ENCODE data around the gene RAB3B.
"Not testable (repeated sequence)": the region's sequence is repeated elsewhere in the genome, so short reads cannot be mapped to it uniquely, and the experiment has no call there.

RAB3B gene

GRCh38 chr1:51990478-51990965 is at the start of gene RAB3B:
Gene RAB3B, minus strand, starts transcription at chr1:51990700. Its CDS starts 13,583 bp downstream, at chr1:51977117.
- peak; percentile 58 to 75 for DNase-seq

GRCh38 chr1:52037909-52038308 is 47.4 kb upstream of the RAB3B start:
- DNase-seq, result no peak

GRCh38 chr1:52037402-52037814 is 46.9 kb upstream of the RAB3B start:
- no peak for DNase-seq

GRCh38 chr1:52034050-52034384 is 43.5 kb upstream of the RAB3B start:
- DNase-seq, result no peak

DNA sequence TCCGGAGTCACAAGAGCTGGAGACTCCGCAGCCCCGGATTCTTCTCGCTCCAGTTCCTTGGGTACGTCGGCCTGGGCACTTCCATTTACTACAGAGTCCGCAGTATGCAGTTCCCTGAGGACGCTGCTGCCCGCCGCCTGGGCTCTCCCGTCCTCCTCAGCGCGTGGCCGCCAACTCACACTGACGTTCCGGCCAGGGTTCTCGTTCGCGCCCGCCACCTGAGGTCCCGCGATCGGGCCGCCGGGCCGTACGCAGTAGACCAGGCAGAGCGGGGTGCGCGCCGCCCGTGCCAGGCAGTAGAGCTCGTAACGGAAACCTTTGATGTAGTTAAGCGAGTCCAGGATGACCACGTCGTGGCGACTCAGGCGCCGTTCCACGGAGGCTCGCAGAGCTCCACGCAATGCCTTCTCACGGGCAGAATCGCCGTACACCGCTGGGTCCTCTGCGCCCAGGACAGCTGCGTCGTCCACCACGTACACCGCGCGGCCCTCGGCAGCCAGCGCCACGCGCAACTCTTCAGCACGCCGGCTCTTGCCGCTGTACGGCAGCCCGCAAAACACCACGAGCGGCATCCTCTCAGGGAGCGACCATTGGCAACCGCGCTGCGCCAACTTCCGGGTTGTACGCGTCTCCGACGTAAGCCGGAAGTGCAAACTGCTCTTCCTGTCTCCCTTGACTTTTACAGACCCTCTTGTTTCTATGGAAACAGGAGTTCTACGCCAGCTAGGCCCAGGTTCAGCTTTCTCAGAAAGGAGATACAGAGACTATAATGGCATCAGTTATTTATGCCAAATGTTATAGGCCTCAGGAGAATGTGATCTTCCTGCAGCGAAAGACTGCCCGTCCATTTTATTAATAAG is 42.9 kb upstream of the RAB3B start, which contains the start of gene KTI12:
KTI12 (minus strand) TSS at position 621 of the 860 bp plus-strand sequence; CDS start at position 572, 49 bp downstream.
- peak; percentile 90 to 91 for DNase-seq

DNA sequence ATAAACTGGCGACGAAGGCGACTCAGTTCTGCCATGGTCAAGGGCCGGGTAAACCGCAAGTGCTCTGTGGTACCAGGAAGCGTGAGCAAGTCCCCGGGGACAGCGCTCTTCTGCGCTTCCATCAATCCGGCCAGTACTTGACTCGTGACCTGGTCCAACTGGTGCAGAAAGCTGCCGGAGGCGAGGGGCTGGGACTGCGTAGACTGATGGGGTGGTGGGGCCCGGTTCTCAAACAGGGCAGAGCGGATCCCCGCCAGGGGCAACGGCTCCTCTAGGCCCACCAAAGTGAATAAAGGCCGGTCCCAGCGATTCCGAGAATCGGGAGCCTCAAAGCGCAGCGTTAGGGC is 42.3 kb upstream of the RAB3B start:
- peak in 1 of 2 donors; percentile 2 for DNase-seq

DNA sequence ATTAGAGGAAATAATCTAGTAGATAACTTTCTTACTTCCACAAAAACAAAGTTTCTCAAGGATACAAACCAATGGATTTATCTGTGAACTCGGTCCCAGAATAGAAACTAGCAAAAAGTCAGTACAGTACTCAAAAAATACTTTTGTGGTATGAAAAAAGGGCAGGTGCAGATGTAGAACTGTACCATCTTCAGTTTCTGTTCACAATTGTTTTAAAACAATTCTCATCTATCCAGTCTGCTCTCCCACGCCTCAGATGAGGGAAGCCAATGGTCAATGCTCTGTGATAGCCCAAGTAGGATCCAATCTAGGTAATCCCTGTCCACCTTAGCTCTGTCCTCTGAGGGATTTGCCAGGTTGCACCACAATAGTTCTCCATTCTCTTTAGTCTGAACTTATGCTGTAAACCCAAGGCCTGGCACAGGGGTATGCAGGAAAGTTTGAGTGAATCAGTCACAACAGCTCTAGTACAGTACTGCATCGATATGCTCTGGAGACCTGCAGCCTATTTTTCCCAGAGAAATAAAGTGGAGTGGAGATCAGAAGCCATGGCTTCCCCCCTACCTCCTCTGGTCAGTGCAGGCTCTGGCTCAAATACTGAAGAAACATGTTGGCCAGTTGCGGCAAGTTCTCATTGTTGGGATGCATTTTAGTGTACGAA is 41.8 kb upstream of the RAB3B start:
- DNase-seq, result no peak

DNA sequence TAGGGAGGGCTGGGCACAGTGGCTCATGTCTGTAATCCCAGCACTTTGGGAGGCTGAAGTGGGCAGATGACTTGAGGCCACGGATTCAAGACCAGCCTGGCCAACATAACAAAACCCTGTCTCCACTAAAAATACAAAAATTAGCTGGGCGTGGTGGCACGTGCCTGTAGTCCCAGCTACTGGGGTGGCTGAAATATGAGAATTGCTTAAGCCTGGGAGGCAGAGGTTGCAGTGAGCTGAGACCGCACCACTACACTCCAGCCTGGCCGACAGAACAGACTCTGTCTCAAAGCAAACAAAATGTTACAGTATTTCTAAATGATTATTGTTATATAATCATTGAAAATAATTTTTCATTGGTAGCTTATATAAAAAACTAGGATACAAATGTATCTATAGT is 38.3 kb upstream of the RAB3B start:
- DNase-seq, result not testable (repeated sequence)

DNA sequence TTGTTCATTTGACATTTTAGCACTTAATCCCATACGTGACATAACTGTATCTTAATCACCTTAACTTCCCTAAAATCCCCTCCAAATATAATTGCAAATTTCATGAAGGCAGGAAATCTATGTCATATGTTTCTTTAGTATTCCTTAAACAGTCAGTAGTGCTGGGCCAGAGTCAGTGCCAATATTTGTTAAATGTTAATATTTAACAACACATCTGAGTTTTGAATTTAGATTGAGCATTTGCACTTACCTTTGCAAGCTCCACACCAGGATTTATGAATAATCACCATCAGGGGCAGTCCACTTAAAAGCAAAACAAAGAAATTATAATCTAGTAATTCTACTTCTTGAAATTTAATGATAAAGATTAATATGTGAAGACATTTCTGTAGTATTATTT is 37.8 kb upstream of the RAB3B start:
- no peak for DNase-seq

DNA sequence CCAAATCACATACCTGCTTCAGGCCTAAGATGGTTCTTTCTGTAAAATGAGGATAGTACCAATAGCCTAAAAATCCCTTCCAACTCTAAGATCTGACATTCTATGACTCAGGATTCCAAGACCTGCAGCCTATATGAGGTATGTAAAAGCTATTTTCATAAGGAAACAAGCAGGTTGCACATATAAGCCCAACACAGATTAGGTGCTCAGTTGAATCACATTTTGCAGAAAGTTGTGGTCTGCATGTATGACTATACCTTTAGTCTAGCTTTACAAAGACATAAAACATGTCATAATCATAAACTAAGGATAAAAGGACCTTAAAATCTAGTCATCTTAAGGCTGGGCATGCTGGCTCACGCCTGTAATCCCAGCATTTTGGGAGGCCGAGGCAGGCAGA is 35.8 kb upstream of the RAB3B start:
- DNase-seq, result no peak

DNA sequence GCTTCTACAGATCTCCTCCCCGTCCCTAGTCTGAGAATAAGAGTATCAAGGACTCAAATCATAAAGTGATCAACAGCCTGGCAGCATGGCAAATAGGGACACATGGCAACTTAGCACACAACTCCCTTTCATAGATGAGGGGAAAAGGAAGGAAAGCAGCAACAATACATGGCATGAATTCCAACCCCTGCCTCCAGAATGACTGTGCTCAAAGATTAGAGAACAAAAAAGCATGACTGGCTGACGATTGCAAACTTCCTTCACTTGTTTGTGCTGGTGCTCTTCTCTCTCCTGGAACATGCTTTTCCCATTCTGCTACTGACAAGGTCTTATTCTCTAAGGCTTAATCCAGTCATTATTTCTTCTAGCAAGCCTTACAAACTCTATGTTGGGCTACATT is 31.6 kb upstream of the RAB3B start:
- no peak for DNase-seq

- DNase-seq, result no peak
Observed at GRCh38 chr1:52008071-52008809, 17.7 kb upstream of the RAB3B start.

- no peak for DNase-seq
Observed at GRCh38 chr1:52007215-52008002, 16.9 kb upstream of the RAB3B start.

GRCh38 chr1:52006081-52006553 is 15.6 kb upstream of the RAB3B start:
- not testable (repeated sequence) for DNase-seq

DNA sequence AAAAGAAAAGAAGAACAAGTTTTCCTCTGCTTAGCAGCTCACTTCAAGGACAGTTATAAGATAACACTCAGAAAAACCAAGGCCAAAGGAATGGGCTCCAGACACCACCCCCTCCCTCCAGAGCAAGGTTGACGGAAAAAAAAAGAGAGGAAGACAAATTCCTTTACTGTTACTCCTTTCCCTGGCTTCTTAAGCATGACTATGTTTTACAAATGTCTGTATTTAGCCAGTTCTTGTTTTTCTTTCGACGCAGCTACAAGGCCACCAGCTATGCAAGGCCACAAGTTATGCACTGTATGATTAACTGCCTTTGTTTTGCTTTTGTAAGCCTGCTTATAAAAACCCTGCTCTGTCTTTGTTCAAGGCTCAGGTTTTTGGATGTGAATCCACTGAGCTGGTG is 15.0 kb upstream of the RAB3B start:
- DNase-seq, result not testable (repeated sequence)

DNA sequence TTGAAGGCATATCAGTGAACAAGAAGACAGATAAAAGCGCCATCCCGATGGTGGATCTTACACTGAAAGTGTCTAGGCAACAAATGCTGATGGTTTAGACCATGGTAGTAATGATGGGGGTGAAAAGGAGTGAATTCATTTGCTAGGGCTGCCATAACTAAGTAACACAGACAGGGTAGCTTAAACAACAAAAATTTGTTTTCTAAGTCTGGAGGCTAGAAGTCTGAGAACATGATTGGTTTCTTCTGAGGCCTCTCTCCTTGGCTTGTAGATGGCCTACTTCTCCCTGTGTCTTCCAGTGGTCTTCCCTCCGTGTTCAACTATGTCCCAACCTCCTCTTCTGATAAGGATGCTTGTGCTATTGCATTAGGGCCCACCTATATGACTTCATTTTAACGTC is 13.4 kb upstream of the RAB3B start:
- no peak for DNase-seq

GRCh38 chr1:52002038-52002917 is 11.8 kb upstream of the RAB3B start:
- DNase-seq, result peak; percentile 49 to 80

DNA sequence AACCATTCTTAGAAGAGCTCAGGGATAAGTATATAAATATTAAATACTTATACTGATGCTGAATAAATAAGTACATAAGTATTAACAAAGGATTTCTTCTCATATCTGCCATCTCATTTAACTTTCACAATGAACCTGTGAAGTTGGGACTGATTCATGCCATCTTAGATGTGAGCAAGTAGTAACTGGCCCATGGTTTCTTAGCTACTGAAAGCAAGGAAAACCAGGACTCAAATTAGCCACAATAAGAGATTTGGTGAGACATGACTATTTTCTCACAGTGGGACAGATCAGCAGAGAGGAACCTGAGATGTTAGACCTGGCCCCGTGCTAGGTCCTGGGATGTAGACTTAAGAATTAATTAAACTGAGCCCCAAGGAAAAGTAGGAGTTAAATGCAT is 8.2 kb upstream of the RAB3B start:
- DNase-seq, result no peak

DNA sequence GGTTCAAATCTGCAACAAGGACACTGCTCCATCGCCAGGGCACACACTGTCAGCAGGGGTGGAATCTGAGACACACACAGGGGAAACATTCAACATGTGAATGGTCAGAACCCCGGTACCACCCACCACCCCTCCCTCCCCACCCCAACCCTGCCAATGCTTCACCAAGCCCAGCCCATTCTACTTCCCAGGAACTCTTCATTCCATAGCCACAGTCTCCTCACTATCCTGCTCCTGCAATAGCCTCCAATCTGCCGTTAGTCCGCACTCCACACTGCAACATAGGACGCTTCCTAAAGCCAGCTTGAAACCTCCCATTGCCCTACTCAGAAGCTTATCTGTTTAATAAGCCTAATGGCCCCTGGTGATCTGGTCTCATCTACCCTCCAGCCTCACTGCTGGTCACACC is 7.5 kb upstream of the RAB3B start:
- DNase-seq, result no peak

- DNase-seq, result no peak
Observed at GRCh38 chr1:51989582-51990477, 670 bp downstream of the RAB3B start.

Measured in CD4-positive, alpha-beta T cell treated with Interferon alpha-2 for 1 hour (primary cell).